ENCODE results near the gene CGA. TPM values are rescaled to one million over a fixed set of nuclear protein-coding genes. Genes with fewer than 3 reads are reported as not detected.

Gene CGA
- total RNA-seq, 4 donors from 2014 or later: not detected

DNA sequence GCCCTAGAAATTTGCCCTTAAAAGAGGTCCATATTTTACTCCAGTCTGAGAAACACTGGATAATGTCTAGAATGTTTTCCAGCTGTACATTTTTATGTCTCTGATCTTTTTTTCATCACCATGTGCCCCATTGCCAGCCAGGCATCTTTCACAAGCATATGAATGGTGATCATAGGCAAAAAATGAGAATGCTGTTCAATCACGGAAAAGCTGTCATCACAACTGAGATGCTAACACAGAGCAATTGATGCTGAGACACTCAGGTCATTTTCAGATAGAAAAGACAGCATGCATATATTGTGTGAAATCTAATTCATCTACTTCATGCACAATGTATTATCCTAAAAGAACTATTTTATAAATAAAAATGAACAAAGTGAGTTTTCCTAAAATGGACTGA is 41.6 kb downstream of the CGA start:
- intact Hi-C loops (cut with DNase I; ENCODE audit: low total_unique reads): no loop called here
- no peaks in the 10 kb centered on the region for H3K27me3 ChIP-seq
- no peak overlapping the region for H3K27ac ChIP-seq
- no peaks in the 10 kb centered on the region for H3K4me1 ChIP-seq
- DNase-seq: no peak
- H3K36me3 ChIP-seq: no peaks in the 10 kb centered on the region
- no peak for TF ChIP-seq CTCF (IDR thresholded peaks at IDR 0.05)
- no peak for TF ChIP-seq POLR2A (IDR thresholded peaks at IDR 0.05)
- H3K9me3 ChIP-seq: no peaks in the 10 kb centered on the region
- no peak overlapping the region for H3K4me3 ChIP-seq

DNA sequence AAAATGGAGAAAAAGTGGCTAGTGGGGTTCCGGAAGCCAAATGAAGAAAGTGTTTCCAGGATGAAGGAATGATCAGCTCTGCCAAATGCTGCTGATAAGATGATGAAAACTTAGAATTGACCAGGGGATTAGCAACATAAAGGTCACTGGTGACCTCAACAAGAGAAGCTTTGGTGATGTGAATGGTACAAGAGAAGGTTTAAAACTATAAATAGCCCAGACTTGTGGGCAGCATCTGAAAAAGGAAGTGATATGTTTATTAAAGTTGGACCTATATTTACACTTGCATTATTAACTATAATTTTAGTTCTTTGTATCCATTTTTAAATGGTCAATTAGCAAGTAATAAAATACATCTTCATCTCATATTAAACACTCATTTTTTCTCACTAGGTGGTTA is 45.1 kb downstream of the CGA start:
- Histone ChIP-seq H3K36me3 (no peaks in the 10 kb centered on the region), H3K4me1 (no peaks in the 10 kb centered on the region), H3K27me3 (no peaks in the 10 kb centered on the region), H3K9me3 (no peaks in the 10 kb centered on the region), H3K4me3 (no peak overlapping the region), H3K27ac (no peak overlapping the region)
- DNase-seq: no peak
- TF ChIP-seq CTCF (IDR thresholded peaks at IDR 0.05) (no peak), POLR2A (IDR thresholded peaks at IDR 0.05) (no peak)
- intact Hi-C loops (cut with DNase I; ENCODE audit: low total_unique reads): no loop called here

GRCh38 chr6:87045521-87046075 is 49.3 kb downstream of the CGA start:
- no peaks in the 10 kb centered on the region for H3K36me3 ChIP-seq
- intact Hi-C loops (cut with DNase I; ENCODE audit: low total_unique reads): no loop called here
- no peak for TF ChIP-seq POLR2A (IDR thresholded peaks at IDR 0.05)
- TF ChIP-seq CTCF (IDR thresholded peaks at IDR 0.05): no peak

GRCh38 chr6:87040729-87041128 is 54.2 kb downstream of the CGA start:
- Histone ChIP-seq H3K27me3 (no peaks in the 10 kb centered on the region), H3K9me3 (no peaks in the 10 kb centered on the region), H3K4me1 (no peaks in the 10 kb centered on the region), H3K4me3 (no peak overlapping the region), H3K27ac (no peak overlapping the region), H3K36me3 (no peaks in the 10 kb centered on the region)
- intact Hi-C loops (cut with DNase I; ENCODE audit: low total_unique reads): no loop called here
- DNase-seq: no peak
- no peak for TF ChIP-seq CTCF (IDR thresholded peaks at IDR 0.05)
- TF ChIP-seq POLR2A (IDR thresholded peaks at IDR 0.05): no peak

More at GRCh38 chr6:87045521-87046075, 49.3 kb downstream of the CGA start:
- DNase-seq: no peak
- H3K4me3 ChIP-seq: no peak overlapping the region
- H3K27ac ChIP-seq: no peak overlapping the region
- H3K9me3 ChIP-seq: no peaks in the 10 kb centered on the region
- H3K4me1 ChIP-seq: no peaks in the 10 kb centered on the region
- H3K27me3 ChIP-seq: no peaks in the 10 kb centered on the region

Other genes with a start within 250 kb of the CGA start
- gene HTR1E, start 157.6 kb downstream of the CGA start, total RNA-seq: 1 to 10 TPM in 1 of 4 donors, not detected in 3; 2.1 TPM
- gene ZNF292, start 60.5 kb upstream of the CGA start, total RNA-seq: 100 to 1,000 TPM in 2 of 4 donors, 10 to 100 TPM in 2; 38.2 to 153 (median 81.2) TPM
- gene SMIM8, start 227.5 kb upstream of the CGA start, total RNA-seq: 10 to 100 TPM in 3 of 4 donors, 1 to 10 TPM in 1; 3.6 to 37.3 (median 15.8) TPM
- gene GJB7, start 234.2 kb upstream of the CGA start, total RNA-seq: 1 to 10 TPM in 1 of 4 donors, not detected in 3; 1.5 TPM
- gene C6orf163, start 249.7 kb upstream of the CGA start, total RNA-seq: 1 to 10 TPM in 2 of 4 donors, not detected in 2; 7.0 to 8.6 TPM

All from uterus (tissue), 4 donors.